ENCODE results near the gene FAM184B. TPM values are rescaled to one million over a fixed set of nuclear protein-coding genes. Genes with fewer than 3 reads are reported as not detected.

The FAM184B gene
- total RNA-seq, 1 donor from 2014 or later: 0.08 TPM

- no peak for DNase-seq (ENCODE audit: low spot score)
- H3K4me1 Mint-ChIP-seq (ENCODE audit: unreplicated experiment): peaks cover 3% of the 10 kb centered on the region
- no peaks in the 10 kb centered on the region for H3K9me3 Mint-ChIP-seq (ENCODE audit: unreplicated experiment)
- H3K27ac Mint-ChIP-seq (ENCODE audit: unreplicated experiment): no peak overlapping the region
- no peak overlapping the region for H3K4me3 Mint-ChIP-seq (ENCODE audit: unreplicated experiment)
- no peak for TF ChIP-seq CTCF (IDR thresholded peaks at IDR 0.05; ENCODE audit: unreplicated experiment)
- peaks cover 7% of the 10 kb centered on the region for H3K27me3 Mint-ChIP-seq (ENCODE audit: unreplicated experiment)
- peaks cover 57% of the 10 kb centered on the region for H3K36me3 Mint-ChIP-seq (ENCODE audit: low read depth, unreplicated experiment)
Observed at GRCh38 chr4:17630228-17630627, 151.2 kb downstream of the FAM184B start.

- no peak overlapping the region for H3K27ac Mint-ChIP-seq (ENCODE audit: unreplicated experiment)
- no peaks in the 10 kb centered on the region for H3K4me1 Mint-ChIP-seq (ENCODE audit: unreplicated experiment)
- H3K9me3 Mint-ChIP-seq (ENCODE audit: unreplicated experiment): no peaks in the 10 kb centered on the region
- no peak for TF ChIP-seq CTCF (IDR thresholded peaks at IDR 0.05; ENCODE audit: unreplicated experiment)
- no peak overlapping the region for H3K4me3 Mint-ChIP-seq (ENCODE audit: unreplicated experiment)
- peaks cover 7% of the 10 kb centered on the region for H3K27me3 Mint-ChIP-seq (ENCODE audit: unreplicated experiment)
- DNase-seq (ENCODE audit: low spot score): no peak
- H3K36me3 Mint-ChIP-seq (ENCODE audit: low read depth, unreplicated experiment): peaks cover 66% of the 10 kb centered on the region
Observed at GRCh38 chr4:17624821-17625220, 156.6 kb downstream of the FAM184B start.

DNA sequence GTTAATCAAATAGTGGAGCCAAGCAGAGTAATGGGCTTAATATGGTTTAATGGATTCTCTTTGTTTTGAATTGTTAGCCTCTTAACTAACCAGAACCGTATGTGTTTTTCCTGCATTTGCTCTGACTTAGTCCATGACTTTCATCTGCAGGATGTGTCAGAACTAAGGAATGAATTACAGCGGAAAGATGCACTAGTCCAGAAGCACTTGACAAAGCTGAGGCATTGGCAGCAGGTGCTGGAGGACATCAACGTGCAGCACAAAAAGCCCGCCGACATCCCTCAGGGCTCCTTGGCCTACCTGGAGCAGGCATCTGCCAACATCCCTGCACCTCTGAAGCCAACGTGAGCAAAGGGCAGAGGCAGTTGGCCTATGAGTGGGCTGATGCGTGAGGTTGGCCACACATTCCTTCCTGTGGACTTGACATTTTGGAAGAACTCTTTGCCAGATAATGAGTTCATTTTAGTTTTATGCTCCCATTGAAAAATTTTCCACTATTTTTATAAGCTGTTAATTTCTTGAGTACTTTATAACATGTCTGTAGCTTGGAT lies 157.9 kb downstream of the FAM184B start:
- no peak overlapping the region for H3K4me3 Mint-ChIP-seq (ENCODE audit: unreplicated experiment)
- H3K4me1 Mint-ChIP-seq (ENCODE audit: unreplicated experiment): peaks cover 9% of the 10 kb centered on the region
- DNase-seq (ENCODE audit: low spot score): no peak
- no peak overlapping the region for H3K27ac Mint-ChIP-seq (ENCODE audit: unreplicated experiment)
- peaks cover 66% of the 10 kb centered on the region for H3K36me3 Mint-ChIP-seq (ENCODE audit: low read depth, unreplicated experiment)
- peaks cover 2% of the 10 kb centered on the region for H3K27me3 Mint-ChIP-seq (ENCODE audit: unreplicated experiment)
- no peak for TF ChIP-seq CTCF (IDR thresholded peaks at IDR 0.05; ENCODE audit: unreplicated experiment)
- H3K9me3 Mint-ChIP-seq (ENCODE audit: unreplicated experiment): no peaks in the 10 kb centered on the region

DNA sequence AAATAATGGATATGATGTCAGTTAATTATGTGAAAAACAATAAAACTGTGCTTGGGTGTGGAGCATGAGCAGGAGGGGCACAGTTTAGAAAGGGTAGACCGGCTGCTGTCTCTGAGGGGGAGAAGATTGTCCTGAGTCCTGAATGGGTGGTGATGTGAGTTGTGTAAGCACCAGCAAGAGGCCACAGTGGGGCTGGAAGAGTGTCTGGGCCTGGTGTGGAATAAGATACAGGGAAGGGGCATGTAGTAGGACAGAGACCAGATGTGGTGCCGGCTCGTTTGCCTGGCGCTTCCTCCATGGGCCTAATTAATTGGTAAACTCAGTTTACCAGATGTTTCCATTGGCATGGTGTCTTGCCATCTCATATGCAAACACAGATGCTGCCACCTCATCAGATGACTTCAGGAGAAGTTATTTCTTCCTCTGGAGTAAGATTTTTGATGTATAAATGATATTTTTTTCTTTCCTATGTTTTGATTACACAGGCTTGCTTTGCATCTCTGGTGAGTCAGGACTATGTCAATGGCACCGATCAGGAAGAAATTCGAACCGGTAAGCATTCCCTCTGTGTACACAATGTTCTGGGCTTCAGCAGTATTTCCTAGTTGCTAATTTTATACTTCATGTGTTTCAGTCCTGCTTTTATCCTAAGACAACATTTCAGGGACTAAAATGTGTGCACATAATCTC lies 161.9 kb downstream of the FAM184B start:
- Mint-ChIP-seq H3K4me1 (ENCODE audit: unreplicated experiment) (peaks cover 26% of the 10 kb centered on the region), H3K36me3 (ENCODE audit: low read depth, unreplicated experiment) (peaks cover 47% of the 10 kb centered on the region), H3K4me3 (ENCODE audit: unreplicated experiment) (no peak overlapping the region), H3K27ac (ENCODE audit: unreplicated experiment) (peak overlapping the region; percentile 14), H3K27me3 (ENCODE audit: unreplicated experiment) (peaks cover 9% of the 10 kb centered on the region), H3K9me3 (ENCODE audit: unreplicated experiment) (no peaks in the 10 kb centered on the region)
- DNase-seq (ENCODE audit: low spot score): no peak
- TF ChIP-seq CTCF (IDR thresholded peaks at IDR 0.05; ENCODE audit: unreplicated experiment): no peak

GRCh38 chr4:17618926-17619325 lies 162.5 kb downstream of the FAM184B start:
- Mint-ChIP-seq H3K4me3 (ENCODE audit: unreplicated experiment) (no peak overlapping the region), H3K9me3 (ENCODE audit: unreplicated experiment) (no peaks in the 10 kb centered on the region), H3K36me3 (ENCODE audit: low read depth, unreplicated experiment) (peaks cover 45% of the 10 kb centered on the region), H3K4me1 (ENCODE audit: unreplicated experiment) (peaks cover 33% of the 10 kb centered on the region), H3K27me3 (ENCODE audit: unreplicated experiment) (peaks cover 13% of the 10 kb centered on the region), H3K27ac (ENCODE audit: unreplicated experiment) (peak overlapping the region; percentile 14)
- TF ChIP-seq CTCF (IDR thresholded peaks at IDR 0.05; ENCODE audit: unreplicated experiment): no peak
- no peak for DNase-seq (ENCODE audit: low spot score)
